Neural progenitor cell (in vitro differentiated cells): ENCODE results near the gene KIF21A.

ENCODE experiments used
- CTCF ChIP-seq: fragments of 200-600 bp; sonication (generic); IDR thresholded peaks from 2 replicates; pipeline ENCODE4 v1.5.1; 2017; ENCODE audit warnings: antibody characterized with exemption, mild to moderate bottlenecking
- EZH2phosphoT487 ChIP-seq: fragments of 200-600 bp; sonication (generic); IDR thresholded peaks from 2 replicates; pipeline ENCODE4 v1.6.1; 2017; ENCODE audit warnings: antibody characterized with exemption

DNA sequence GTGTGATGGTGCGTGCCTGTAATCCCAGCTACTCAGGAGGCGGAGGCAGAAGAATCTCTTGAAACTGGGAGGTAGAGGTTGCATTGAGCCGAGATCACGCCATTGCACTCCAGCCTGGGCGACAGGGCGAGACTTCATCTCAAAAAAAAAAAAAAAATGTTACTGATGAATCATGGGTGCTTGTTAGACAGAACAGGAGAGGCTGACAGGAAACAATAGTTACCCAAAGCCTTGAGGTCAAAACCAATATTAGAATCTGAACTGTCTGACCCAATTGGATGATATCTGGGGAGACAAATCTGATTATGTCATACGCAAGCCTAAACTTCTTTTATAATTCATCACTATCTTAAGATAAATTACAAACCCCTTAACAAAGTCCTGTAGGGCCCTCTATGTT lies 40.7 kb upstream of the KIF21A start:
- TF ChIP-seq CTCF: no peak
- TF ChIP-seq EZH2phosphoT487: no peak
